A673 (cell line): Measurements from ENCODE around the gene KIN. TPM values are rescaled to one million over a fixed set of nuclear protein-coding genes. Genes with fewer than 3 reads are reported as not detected.

Source experiments
- BruUV-seq: library from RNA; stranded (reverse); fragments of 400-500 nt; replicated peaks from 2 replicates; lab custom pipeline; 2021; lab: Mats Ljungman, UMichigan
- CTCF ChIA-PET: fragments of 300-600 bp; sonication (Branson Sonifier 250); formaldehyde crosslinking; loops from one replicate; lab custom pipeline; 2022; ENCODE audit warnings: antibody characterized with exemption; lab: Charles Lee
- POLR2A ChIA-PET: fragments of 300-600 bp; sonication (Branson Sonifier 250); formaldehyde crosslinking; loops from one replicate; lab custom pipeline; 2022; ENCODE audit warnings: antibody characterized with exemption; ENCODE audit not compliant: low non-redundant PET; lab: Charles Lee
- DNase-seq: peaks from one replicate; pipeline ENCODE4 v3.0.0-alpha.2; 2015; ENCODE audit warnings: low spot score
- H3K27ac ChIP-seq: fragments of 200-600 bp; sonication (generic); 2 replicates; pipeline ENCODE4 v1.5.1; 2016; ENCODE audit warnings: mixed run types, low read depth, mild to moderate bottlenecking, mixed read lengths, antibody characterized with exemption, low read length; ENCODE audit not compliant: poor library complexity, severe bottlenecking
- H3K27me3 ChIP-seq: fragments of 200-600 bp; sonication (generic); replicated peaks from 2 replicates; pipeline ENCODE4 v1.6.1; 2017; ENCODE audit warnings: mixed run types, low read depth, mild to moderate bottlenecking, mixed read lengths, antibody characterized with exemption, low read length; ENCODE audit not compliant: insufficient read depth, poor library complexity
- H3K36me3 ChIP-seq: fragments of 200-600 bp; sonication (generic); 2 replicates; pipeline ENCODE4 v1.6.1; 2016; ENCODE audit warnings: mixed run types, mild to moderate bottlenecking, mixed read lengths, antibody characterized with exemption, low read length; ENCODE audit not compliant: insufficient read depth, poor library complexity, severe bottlenecking
- H3K4me1 ChIP-seq: fragments of 200-600 bp; sonication (generic); 2 replicates; pipeline ENCODE4 v1.6.1; 2017; ENCODE audit warnings: mixed run types, mild to moderate bottlenecking, mixed read lengths, antibody characterized with exemption, low read length; ENCODE audit not compliant: insufficient read depth, poor library complexity, severe bottlenecking
- H3K4me3 ChIP-seq: fragments of 200-600 bp; sonication (generic); 2 replicates; pipeline ENCODE4 v1.5.1; 2016; ENCODE audit warnings: low read depth, mixed run types, mild to moderate bottlenecking, mixed read lengths, low read length; ENCODE audit not compliant: poor library complexity, severe bottlenecking
- H3K9me3 ChIP-seq: fragments of 200-600 bp; sonication (generic); 2 replicates; pipeline ENCODE4 v1.6.1; 2016; ENCODE audit warnings: mixed run types, low read depth, mild to moderate bottlenecking, mixed read lengths, antibody characterized with exemption, low read length; ENCODE audit not compliant: poor library complexity, severe bottlenecking
- CTCF ChIP-seq: fragments of 300-800, 200-600 bp; sonication (generic); conservative IDR thresholded peaks from 2 replicates; pipeline ENCODE4 v1.5.1; 2017; ENCODE audit warnings: low read depth, mild to moderate bottlenecking, antibody characterized with exemption, low read length, moderate library complexity, mixed read lengths
- EZH2 ChIP-seq: fragments of 200-600 bp; sonication (generic); IDR thresholded peaks from 2 replicates; pipeline ENCODE4 v1.6.1; 2017; ENCODE audit warnings: borderline replicate concordance, low read depth, mild to moderate bottlenecking, mixed read lengths, antibody characterized with exemption, low read length; ENCODE audit not compliant: poor library complexity, severe bottlenecking
- intact Hi-C: fragments of 100-400 bp; cut with micrococcal nuclease; formaldehyde crosslinking; loops from one replicate; pipeline ENCODE4 v1.10.0; 2022; ENCODE audit not compliant: unreplicated experiment
- total RNA-seq: library from RNA; stranded (reverse); gene quantifications from 2 replicates; pipeline ENCODE4 v1.2.3, GENCODE V29; 2021

Gene KIN
- total RNA-seq, 1 experiment from 2014 or later = 16.3 TPM

GRCh38 chr10:7722927-7723529 lies 64.8 kb downstream of the KIN start:
- Histone ChIP-seq H3K36me3 (no peaks in the 10 kb centered on the region), H3K27ac (no peak overlapping the region), H3K9me3 (no peaks in the 10 kb centered on the region), H3K27me3 (peaks cover 56% of the 10 kb centered on the region), H3K4me1 (no peaks in the 10 kb centered on the region), H3K4me3 (no peak overlapping the region)
- ChIA-PET CTCF (no interaction called here), POLR2A (no interaction called here)
- DNase-seq = no peak
- intact Hi-C loops = no loop called here
- TF ChIP-seq CTCF (no peak), EZH2 (no peak)
- no TSS peak for BruUV-seq

- Histone ChIP-seq H3K27me3 (peaks cover 40% of the 10 kb centered on the region), H3K36me3 (no peaks in the 10 kb centered on the region), H3K27ac (no peak overlapping the region), H3K4me1 (no peaks in the 10 kb centered on the region), H3K9me3 (no peaks in the 10 kb centered on the region), H3K4me3 (no peak overlapping the region)
- POLR2A ChIA-PET = interaction anchor here (0.8 kb wide), 1 partner anchor 102 kb away, joined by 3 read pairs; no protein-coding TSS in a partner anchor
- TF ChIP-seq EZH2 = no peak
- no peak for TF ChIP-seq CTCF
- BruUV-seq = no TSS peak
- intact Hi-C loops = no loop called here
- CTCF ChIA-PET = no interaction called here
- no peak for DNase-seq
Measured at GRCh38 chr10:7720478-7720877, 67.3 kb downstream of the KIN start.

GRCh38 chr10:7718685-7719084 lies 69.1 kb downstream of the KIN start:
- H3K4me3 ChIP-seq = no peak overlapping the region
- no TSS peak for BruUV-seq
- CTCF ChIA-PET = no interaction called here
- DNase-seq = no peak
- peaks cover 25% of the 10 kb centered on the region for H3K27me3 ChIP-seq
- no peaks in the 10 kb centered on the region for H3K9me3 ChIP-seq
- intact Hi-C loops = no loop called here
- H3K36me3 ChIP-seq = no peaks in the 10 kb centered on the region
- no peak overlapping the region for H3K27ac ChIP-seq
- H3K4me1 ChIP-seq = no peaks in the 10 kb centered on the region
- TF ChIP-seq EZH2 = no peak
- no peak for TF ChIP-seq CTCF
- POLR2A ChIA-PET = no interaction called here
